Caco-2 (cell line): ENCODE results near the gene CSMD2. TPM values are rescaled to one million over a fixed set of nuclear protein-coding genes. Genes with fewer than 3 reads are reported as not detected.

Experiments
- BruUV-seq: library from RNA; stranded (reverse); fragments of 400-500 nt; replicated peaks from 2 replicates; lab custom pipeline; 2021; lab: Mats Ljungman, UMichigan
- CTCF ChIA-PET: fragments of 300-600 bp; sonication (Branson Sonifier 250); formaldehyde crosslinking; loops from one replicate; lab custom pipeline; 2022; ENCODE audit warnings: antibody characterized with exemption; lab: Charles Lee
- POLR2A ChIA-PET: fragments of 300-600 bp; sonication (Branson Sonifier 250); formaldehyde crosslinking; loops from one replicate; lab custom pipeline; 2022; ENCODE audit warnings: antibody characterized with exemption; lab: Charles Lee
- DNase-seq, 2 experiments: peaks; one replicate each; pipeline versions ENCODE4 v3.0.0 to v3.0.0-alpha.2; 2020 to 2022
- H3K27me3 ChIP-seq: replicated peaks from 2 replicates; pipeline ENCODE4 v1.6.0; 2011; ENCODE audit warnings: low read length; ENCODE audit not compliant: control insufficient read depth, insufficient read depth
- H3K36me3 ChIP-seq: 2 replicates; pipeline ENCODE4 v1.5.1; 2011; ENCODE audit warnings: low read length; ENCODE audit not compliant: control insufficient read depth, insufficient read depth
- H3K4me1 ChIP-seq: fragments of 250-450 bp; sonication (Bioruptor Pico); 2 replicates; pipeline ENCODE4 v1.5.1; 2020; ENCODE audit warnings: mild to moderate bottlenecking
- H3K4me3 ChIP-seq: 2 replicates; pipeline ENCODE4 v1.5.1; 2011; ENCODE audit warnings: low read depth, mild to moderate bottlenecking, control low read depth, low read length
- H3K9me3 ChIP-seq: fragments of 250-450 bp; sonication (Bioruptor Pico); 2 replicates; pipeline ENCODE4 v1.5.1; 2020; ENCODE audit warnings: mild to moderate bottlenecking, moderate library complexity
- H3K27ac Mint-ChIP-seq: one replicate; pipeline ENCODE4 v1.8.0; 2022; ENCODE audit warnings: mixed read lengths; ENCODE audit not compliant: unreplicated experiment
- H3K27me3 Mint-ChIP-seq: one replicate; pipeline ENCODE4 v1.8.0; 2022; ENCODE audit warnings: mixed read lengths; ENCODE audit not compliant: insufficient read depth, unreplicated experiment
- H3K36me3 Mint-ChIP-seq: one replicate; pipeline ENCODE4 v1.8.0; 2022; ENCODE audit warnings: mild to moderate bottlenecking, mixed read lengths; ENCODE audit not compliant: insufficient read depth, unreplicated experiment
- H3K4me1 Mint-ChIP-seq: one replicate; pipeline ENCODE4 v1.8.0; 2022; ENCODE audit warnings: low read depth, mixed read lengths; ENCODE audit not compliant: unreplicated experiment
- H3K4me3 Mint-ChIP-seq: one replicate; pipeline ENCODE4 v1.8.0; 2022; ENCODE audit warnings: mild to moderate bottlenecking, moderate library complexity, mixed read lengths; ENCODE audit not compliant: unreplicated experiment
- H3K9me3 Mint-ChIP-seq: one replicate; pipeline ENCODE4 v1.8.0; 2022; ENCODE audit warnings: mixed read lengths; ENCODE audit not compliant: unreplicated experiment
- CTCF ChIP-seq, 2 experiments: fragments of 200-600 bp in 1 of 2; IDR thresholded peaks; 1 replicate in 1 of 2; 2 replicates in 1 of 2; pipeline versions ENCODE4 v1.5.1 to v1.8.0; 2011 to 2022; ENCODE audit warnings: antibody characterized with exemption in 1 of 2, control low read depth in 1 of 2, inconsistent platforms in 1 of 2, low read depth in 1 of 2, low read length in 1 of 2, mild to moderate bottlenecking in 1 of 2, moderate library complexity in 1 of 2; ENCODE audit not compliant: insufficient read depth in 1 of 2, severe bottlenecking in 1 of 2, unreplicated experiment in 1 of 2
- intact Hi-C: fragments of 100-400 bp; cut with micrococcal nuclease; formaldehyde crosslinking; loops from one replicate; pipeline ENCODE4 v1.10.0; 2022; ENCODE audit not compliant: unreplicated experiment
- total RNA-seq: library from RNA; stranded (reverse); gene quantifications from 2 replicates; pipeline ENCODE4 v1.2.3, GENCODE V29; 2022

Gene CSMD2
- total RNA-seq, 1 experiment from 2014 or later = not detected

DNA sequence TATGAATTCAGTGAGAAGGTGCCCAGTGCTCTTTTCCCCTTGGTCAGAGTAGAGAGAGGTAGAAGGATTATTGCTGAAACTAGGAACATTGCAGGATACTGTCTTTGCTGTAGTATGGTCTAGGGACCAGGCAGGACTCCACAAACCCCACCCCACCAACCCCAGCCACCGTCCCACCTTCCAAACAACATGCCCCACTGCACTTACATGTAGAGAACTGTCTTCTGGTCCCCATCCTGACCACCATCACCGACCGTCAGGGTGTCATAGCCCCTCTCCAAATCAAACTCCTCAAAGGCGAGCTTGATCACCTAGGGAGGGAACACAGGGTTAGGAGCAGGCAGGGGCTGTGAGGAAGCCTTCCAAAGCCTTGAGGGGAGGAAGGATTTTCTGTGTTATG lies 372.8 kb downstream of the CSMD2 start:
- DNase-seq = no peak
- no peak overlapping the region for H3K27ac Mint-ChIP-seq
- H3K4me1 ChIP-seq = no peaks in the 10 kb centered on the region
- H3K4me1 Mint-ChIP-seq = no peaks in the 10 kb centered on the region
- ChIA-PET POLR2A (no interaction called here), CTCF (no interaction called here)
- no TSS peak for BruUV-seq
- H3K27me3 ChIP-seq = no peaks in the 10 kb centered on the region
- no peak overlapping the region for H3K4me3 Mint-ChIP-seq
- H3K36me3 ChIP-seq = no peaks in the 10 kb centered on the region
- H3K4me3 ChIP-seq = no peak overlapping the region
- H3K9me3 Mint-ChIP-seq = peaks cover 22% of the 10 kb centered on the region
- no peak for TF ChIP-seq CTCF (IDR thresholded peaks at IDR 0.05; ENCODE audit: insufficient read depth in 1 of 2, low read depth in 1 of 2, low read length in 1 of 2, severe bottlenecking in 1 of 2, unreplicated experiment in 1 of 2)
- no peaks in the 10 kb centered on the region for H3K27me3 Mint-ChIP-seq
- H3K9me3 ChIP-seq = no peaks in the 10 kb centered on the region; the same call in 1 of the 2 replicates
- intact Hi-C loops = no loop called here
- H3K36me3 Mint-ChIP-seq = no peaks in the 10 kb centered on the region

- DNase-seq = no peak
- Mint-ChIP-seq H3K9me3 (peaks cover 22% of the 10 kb centered on the region), H3K4me1 (no peaks in the 10 kb centered on the region), H3K4me3 (no peak overlapping the region), H3K36me3 (no peaks in the 10 kb centered on the region), H3K27me3 (no peaks in the 10 kb centered on the region), H3K27ac (no peak overlapping the region)
- intact Hi-C loops = no loop called here
- ChIA-PET POLR2A (no interaction called here), CTCF (no interaction called here)
- Histone ChIP-seq H3K27me3 (no peaks in the 10 kb centered on the region), H3K4me1 (no peaks in the 10 kb centered on the region), H3K9me3 (no peaks in the 10 kb centered on the region), H3K4me3 (no peak overlapping the region), H3K36me3 (no peaks in the 10 kb centered on the region)
- BruUV-seq = no TSS peak
- TF ChIP-seq CTCF (IDR thresholded peaks at IDR 0.05; ENCODE audit: insufficient read depth in 1 of 2, low read depth in 1 of 2, low read length in 1 of 2, severe bottlenecking in 1 of 2, unreplicated experiment in 1 of 2) = no peak
Measured at GRCh38 chr1:33791251-33791650, 373.8 kb downstream of the CSMD2 start.

DNA sequence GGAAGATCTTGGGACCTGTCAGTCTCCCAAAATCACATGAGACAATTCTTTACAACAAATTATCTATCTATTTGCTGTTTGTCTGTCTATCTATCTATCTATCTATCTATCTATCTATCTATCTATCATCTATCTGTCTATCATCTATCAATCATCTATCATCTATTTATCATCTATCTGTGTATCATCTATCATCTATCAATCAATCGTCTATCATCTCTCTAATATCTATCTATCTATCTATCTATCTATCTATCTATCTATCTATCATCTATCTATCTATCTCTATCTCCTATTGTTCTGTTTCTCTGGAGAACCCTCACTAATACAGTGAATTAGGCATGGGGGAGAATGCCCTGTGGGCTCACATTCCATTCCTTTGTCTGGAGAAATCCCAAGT lies 374.5 kb downstream of the CSMD2 start:
- peaks cover 2% of the 10 kb centered on the region for H3K27me3 Mint-ChIP-seq
- CTCF ChIA-PET = no interaction called here
- POLR2A ChIA-PET = no interaction called here
- H3K36me3 ChIP-seq = no peaks in the 10 kb centered on the region
- H3K4me1 Mint-ChIP-seq = no peaks in the 10 kb centered on the region
- no peak for DNase-seq
- no peak overlapping the region for H3K4me3 Mint-ChIP-seq
- no peaks in the 10 kb centered on the region for H3K27me3 ChIP-seq
- TF ChIP-seq CTCF (IDR thresholded peaks at IDR 0.05; ENCODE audit: insufficient read depth in 1 of 2, low read depth in 1 of 2, low read length in 1 of 2, severe bottlenecking in 1 of 2, unreplicated experiment in 1 of 2) = no peak
- no TSS peak for BruUV-seq
- H3K27ac Mint-ChIP-seq = no peak overlapping the region
- peaks cover 22% of the 10 kb centered on the region for H3K9me3 Mint-ChIP-seq
- H3K4me1 ChIP-seq = no peaks in the 10 kb centered on the region
- H3K36me3 Mint-ChIP-seq = no peaks in the 10 kb centered on the region
- no peaks in the 10 kb centered on the region for H3K9me3 ChIP-seq
- intact Hi-C loops = no loop called here
- H3K4me3 ChIP-seq = no peak overlapping the region
